GM12865 (cell line): Measurements from ENCODE around the gene ESR2.
A peak's percentile ranks its signal among the peaks of the same experiment; 100 is the strongest.

Experiments
- DNase-seq: peaks from one replicate; pipeline ENCODE4 v3.0.0; 2010; ENCODE audit warnings: low read depth
- H3K4me3 ChIP-seq: 2 replicates; pipeline ENCODE4 v1.5.1; 2011; ENCODE audit warnings: mild to moderate bottlenecking, low read depth, low read length, control low read depth
- CTCF ChIP-seq: IDR thresholded peaks from 2 replicates; pipeline ENCODE4 v1.5.1; 2011; ENCODE audit warnings: low read length, control low read depth, low read depth, inconsistent platforms; ENCODE audit not compliant: insufficient read depth; ENCODE audit errors: missing control alignments

Gene ESR2

GRCh38 chr14:64210216-64210615, 84.0 kb downstream of the ESR2 start:
- TF ChIP-seq CTCF: no peak
- no peak overlapping the region for H3K4me3 ChIP-seq

GRCh38 chr14:64209444-64210131, 84.6 kb downstream of the ESR2 start:
- no peak overlapping the region for H3K4me3 ChIP-seq
- peak; percentile 57 for DNase-seq
- TF ChIP-seq CTCF: no peak

More at GRCh38 chr14:64210216-64210615, 84.0 kb downstream of the ESR2 start:
- no peak for DNase-seq

- TF ChIP-seq CTCF: no peak
- no peak for DNase-seq
- H3K4me3 ChIP-seq: no peak overlapping the region
Measured at GRCh38 chr14:64208981-64209380, 85.2 kb downstream of the ESR2 start.

- DNase-seq: no peak
- H3K4me3 ChIP-seq: no peak overlapping the region
- no peak for TF ChIP-seq CTCF
Measured at GRCh38 chr14:64208261-64208660, 85.9 kb downstream of the ESR2 start.

GRCh38 chr14:64203366-64204006, 90.7 kb downstream of the ESR2 start:
- DNase-seq: no peak
- no peak overlapping the region for H3K4me3 ChIP-seq
- TF ChIP-seq CTCF: no peak

- no peak for DNase-seq
- TF ChIP-seq CTCF: no peak
Measured at GRCh38 chr14:64202716-64203115, 91.5 kb downstream of the ESR2 start.

More at GRCh38 chr14:64202716-64203115, 91.5 kb downstream of the ESR2 start:
- no peak overlapping the region for H3K4me3 ChIP-seq
